ENCODE measurements around the gene PCNT. TPM values are rescaled to one million over a fixed set of nuclear protein-coding genes. Genes with fewer than 3 reads are reported as not detected.

The PCNT gene
- total and polyA plus RNA-seq, 10 donors, result 6.4 to 43.7 (median 35.4) TPM

GRCh38 chr21:46361176-46361575, 37.2 kb downstream of the PCNT start:
- no peaks in the 10 kb centered on the region for H3K9me3 ChIP-seq
- DNase-seq, result no peak
- intact Hi-C loops (cut with DNase I; ENCODE audit: low total_unique reads), result no loop called here
- 95 to 97% (median 96%) methylated on average over 10 of the region's 10 CpGs for WGBS, 5 donors
- H3K4me1 ChIP-seq, result peaks cover 0 to 6% (median 0%) of the 10 kb centered on the region in 6 donors
- TF ChIP-seq CTCF (IDR thresholded peaks at IDR 0.05 in 8 of 11, conservative IDR thresholded peaks at IDR 0.05 in 3 of 11), result no peak
- no peak for TF ChIP-seq POLR2A (IDR thresholded peaks at IDR 0.05)
- no peak overlapping the region for H3K4me3 ChIP-seq
- no peaks in the 10 kb centered on the region for H3K27me3 ChIP-seq (replicated peaks in 1 of 7)
- H3K27ac ChIP-seq, result no peak overlapping the region
- H3K36me3 ChIP-seq, result peaks cover 5 to 98% (median 59%) of the 10 kb centered on the region in 6 donors

DNA sequence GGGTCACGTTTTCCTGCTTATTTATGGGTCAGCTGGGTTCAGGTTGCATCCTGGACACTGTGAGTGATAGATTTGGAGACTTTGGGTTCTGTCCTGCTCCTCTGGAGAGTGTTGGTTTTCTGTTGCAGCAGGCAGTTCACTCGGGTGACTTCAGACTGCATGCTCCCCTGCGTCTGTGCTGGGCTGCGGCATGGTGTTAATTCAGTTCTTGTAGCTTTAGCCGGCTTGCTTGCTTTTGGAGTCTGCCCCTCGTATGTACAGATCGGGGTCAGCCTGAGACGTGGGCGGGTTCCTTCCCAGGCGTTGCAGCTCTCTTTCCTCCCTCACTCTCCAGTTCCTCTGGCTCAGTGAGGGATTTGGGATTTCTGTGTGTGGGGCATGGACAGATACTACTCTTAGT, 38.0 kb downstream of the PCNT start:
- peaks cover 5 to 98% (median 60%) of the 10 kb centered on the region in 6 donors for H3K36me3 ChIP-seq
- TF ChIP-seq CTCF (IDR thresholded peaks at IDR 0.05 in 8 of 11, conservative IDR thresholded peaks at IDR 0.05 in 3 of 11) (no peak), POLR2A (IDR thresholded peaks at IDR 0.05) (no peak), POLR2AphosphoS5 (IDR thresholded peaks at IDR 0.05) (no peak)
- no peak overlapping the region for H3K4me3 ChIP-seq
- no peaks in the 10 kb centered on the region for H3K9me3 ChIP-seq
- H3K4me1 ChIP-seq, result peaks cover 0 to 6% (median 0%) of the 10 kb centered on the region in 6 donors
- H3K27me3 ChIP-seq (replicated peaks in 1 of 7), result no peaks in the 10 kb centered on the region
- H3K27ac ChIP-seq, result no peak overlapping the region
- 79 to 87% (median 86%) methylated on average over 10 of the region's 10 CpGs for WGBS, 5 donors
- intact Hi-C loops (cut with DNase I; ENCODE audit: low total_unique reads), result no loop called here
- no peak for DNase-seq

DNA sequence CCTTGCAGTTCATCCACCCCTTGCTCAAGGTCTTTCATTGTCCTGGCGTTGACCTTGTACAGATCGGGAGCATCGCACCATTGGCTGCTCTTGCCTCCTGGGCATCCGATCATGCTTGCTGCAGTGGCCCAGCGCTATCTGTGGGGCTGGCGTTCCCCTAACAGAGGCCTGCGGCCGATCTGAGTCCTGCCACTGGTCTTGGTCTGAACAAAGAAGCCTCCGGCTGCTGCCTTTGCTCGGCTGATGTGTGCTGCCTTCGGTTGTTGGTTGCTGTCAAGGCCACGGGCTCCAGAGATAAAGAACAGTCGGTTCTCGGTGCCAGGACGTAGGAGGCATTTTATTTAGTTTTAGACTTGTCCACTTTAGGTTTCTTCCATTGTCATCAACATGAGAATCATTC, 39.0 kb downstream of the PCNT start:
- peaks cover 5 to 98% (median 60%) of the 10 kb centered on the region in 6 donors for H3K36me3 ChIP-seq
- H3K9me3 ChIP-seq, result no peaks in the 10 kb centered on the region
- DNase-seq, result no peak
- intact Hi-C loops (cut with DNase I; ENCODE audit: low total_unique reads), result no loop called here
- H3K27me3 ChIP-seq (replicated peaks in 1 of 7), result no peaks in the 10 kb centered on the region
- peaks cover 0 to 12% (median under 1%) of the 10 kb centered on the region in 6 donors for H3K4me1 ChIP-seq
- 76 to 80% (median 78%) methylated on average over 15 of the region's 15 CpGs for WGBS, 5 donors
- TF ChIP-seq POLR2A (IDR thresholded peaks at IDR 0.05) (no peak), POLR2AphosphoS5 (IDR thresholded peaks at IDR 0.05) (peak in 2 of 3 donors; percentile 10 to 33), CTCF (IDR thresholded peaks at IDR 0.05 in 8 of 11, conservative IDR thresholded peaks at IDR 0.05 in 3 of 11) (no peak)
- H3K4me3 ChIP-seq, result no peak overlapping the region
- H3K27ac ChIP-seq, result no peak overlapping the region

DNA sequence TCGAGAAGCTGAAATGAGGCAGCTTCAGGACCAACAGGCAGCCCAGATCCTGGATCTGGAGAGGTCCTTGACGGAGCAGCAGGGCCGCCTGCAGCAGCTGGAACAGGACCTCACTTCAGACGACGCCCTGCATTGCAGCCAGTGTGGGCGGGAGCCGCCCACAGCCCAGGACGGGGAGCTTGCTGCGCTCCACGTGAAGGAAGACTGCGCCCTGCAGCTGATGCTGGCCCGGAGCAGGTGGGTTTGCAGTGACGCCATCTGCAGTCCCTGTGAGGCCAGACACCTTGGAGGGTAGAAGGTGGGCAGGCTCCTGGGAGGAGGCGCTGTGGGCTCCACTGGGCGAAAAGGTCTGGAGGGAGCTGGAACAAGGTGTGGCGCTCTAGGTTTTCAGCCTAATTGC, 39.7 kb downstream of the PCNT start:
- Histone ChIP-seq H3K36me3 (peaks cover 5 to 98% (median 53%) of the 10 kb centered on the region in 6 donors), H3K4me3 (no peak overlapping the region), H3K27me3 (replicated peaks in 1 of 7) (no peaks in the 10 kb centered on the region), H3K27ac (no peak overlapping the region), H3K4me1 (peaks cover 2 to 19% (median 7%) of the 10 kb centered on the region in 6 donors), H3K9me3 (no peaks in the 10 kb centered on the region)
- TF ChIP-seq POLR2AphosphoS5 (IDR thresholded peaks at IDR 0.05) (peak in 1 of 3 donors; percentile 18), CTCF (IDR thresholded peaks at IDR 0.05 in 8 of 11, conservative IDR thresholded peaks at IDR 0.05 in 3 of 11) (no peak)
- 91 to 96% (median 94%) methylated on average over 12 to 16 of the region's 16 CpGs for WGBS, 5 donors
- intact Hi-C loops (cut with DNase I; ENCODE audit: low total_unique reads), result no loop called here
- DNase-seq, result no peak

Measured in spleen (tissue), 11 donors.